HepG2 (cell line): ENCODE data around the gene HOXA6. TPM values are rescaled to one million over a fixed set of nuclear protein-coding genes. Genes with fewer than 3 reads are reported as not detected.
A peak's percentile ranks its signal among the peaks of the same experiment; 100 is the strongest.

ENCODE experiments used
- GTF2F1 ChIP-seq: fragments of 150-350 bp; IDR thresholded peaks from 2 replicates; pipeline ENCODE4 v1.6.1; 2014; ENCODE audit warnings: low read length
- MNT ChIP-seq: fragments of 450-650 bp; IDR thresholded peaks from 2 replicates; pipeline ENCODE4 v1.6.1; 2016
- RXRA ChIP-seq: sonication (generic); formaldehyde crosslinking; IDR thresholded peaks from 2 replicates; pipeline ENCODE4 v1.5.1; 2020; ENCODE audit warnings: missing genetic modification reagents
- SETDB1 ChIP-seq: sonication (generic); formaldehyde crosslinking; IDR thresholded peaks from 2 replicates; pipeline ENCODE4 v1.5.1; 2020; ENCODE audit warnings: missing genetic modification reagents, mild to moderate bottlenecking, borderline replicate concordance
- SMAD9 ChIP-seq: sonication (generic); formaldehyde crosslinking; IDR thresholded peaks from 2 replicates; pipeline ENCODE4 v1.5.1; 2020; ENCODE audit warnings: mild to moderate bottlenecking, missing genetic modification reagents
- TAF1 ChIP-seq: sonication (generic); formaldehyde crosslinking; IDR thresholded peaks from 2 replicates; pipeline ENCODE4 v1.4.0; 2020; ENCODE audit warnings: missing genetic modification reagents
- ZNF142 ChIP-seq: sonication (generic); formaldehyde crosslinking; IDR thresholded peaks from 2 replicates; pipeline ENCODE4 v1.4.0; 2020; ENCODE audit warnings: missing genetic modification reagents
- ZNF234 ChIP-seq: sonication (generic); formaldehyde crosslinking; conservative IDR thresholded peaks from 2 replicates; pipeline ENCODE4 v1.5.1; 2020; ENCODE audit warnings: mild to moderate bottlenecking, missing genetic modification reagents
- ZNF407 ChIP-seq: sonication (generic); formaldehyde crosslinking; IDR thresholded peaks from one replicate; pipeline ENCODE4 v1.5.1; 2020; ENCODE audit warnings: mild to moderate bottlenecking, missing genetic modification reagents; ENCODE audit errors: not compliant biosample characterization
- ZNF468 ChIP-seq: sonication (generic); formaldehyde crosslinking; IDR thresholded peaks from 2 replicates; pipeline ENCODE4 v1.8.0; 2022; ENCODE audit warnings: mild to moderate bottlenecking, moderate library complexity, missing genetic modification reagents
- ZNF773 ChIP-seq: sonication (generic); formaldehyde crosslinking; IDR thresholded peaks from 2 replicates; pipeline ENCODE4 v1.4.0; 2020; ENCODE audit warnings: missing genetic modification reagents, borderline replicate concordance
- polyA plus RNA-seq, 8 experiments: library from polyadenylated mRNA; depleted of rRNA in 3 of 8; stranded (reverse) in 7 of 8; unstranded in 1 of 8; fragments of >200 nt; fragmentation: Illumina TruSeq in 4 of 8; extraction: Trizol in 4 of 8; gene quantifications; 2 replicates each; pipeline versions ENCODE4 v1.2.1 to v1.2.3, GENCODE V29; 2011 to 2016; ENCODE audit warnings: low read depth in 4 of 8, missing spikeins in 1 of 8, mixed read lengths in 1 of 8; ENCODE audit not compliant: insufficient read depth in 1 of 8
- total RNA-seq, 5 experiments: library from RNA; depleted of rRNA; stranded (reverse); fragments of >200 nt; fragmentation: Illumina TruSeq; extraction: Trizol; gene quantifications; 2 replicates each; pipeline ENCODE4 v1.2.3, GENCODE V29; 2016; ENCODE audit warnings: low read depth in 1 of 5

The HOXA6 gene
- total and polyA plus RNA-seq, 2 of the 13 experiments (the other 11 are each of a cell fraction or from before 2014, with no cell fraction given): 1.3 to 1.5 TPM

DNA sequence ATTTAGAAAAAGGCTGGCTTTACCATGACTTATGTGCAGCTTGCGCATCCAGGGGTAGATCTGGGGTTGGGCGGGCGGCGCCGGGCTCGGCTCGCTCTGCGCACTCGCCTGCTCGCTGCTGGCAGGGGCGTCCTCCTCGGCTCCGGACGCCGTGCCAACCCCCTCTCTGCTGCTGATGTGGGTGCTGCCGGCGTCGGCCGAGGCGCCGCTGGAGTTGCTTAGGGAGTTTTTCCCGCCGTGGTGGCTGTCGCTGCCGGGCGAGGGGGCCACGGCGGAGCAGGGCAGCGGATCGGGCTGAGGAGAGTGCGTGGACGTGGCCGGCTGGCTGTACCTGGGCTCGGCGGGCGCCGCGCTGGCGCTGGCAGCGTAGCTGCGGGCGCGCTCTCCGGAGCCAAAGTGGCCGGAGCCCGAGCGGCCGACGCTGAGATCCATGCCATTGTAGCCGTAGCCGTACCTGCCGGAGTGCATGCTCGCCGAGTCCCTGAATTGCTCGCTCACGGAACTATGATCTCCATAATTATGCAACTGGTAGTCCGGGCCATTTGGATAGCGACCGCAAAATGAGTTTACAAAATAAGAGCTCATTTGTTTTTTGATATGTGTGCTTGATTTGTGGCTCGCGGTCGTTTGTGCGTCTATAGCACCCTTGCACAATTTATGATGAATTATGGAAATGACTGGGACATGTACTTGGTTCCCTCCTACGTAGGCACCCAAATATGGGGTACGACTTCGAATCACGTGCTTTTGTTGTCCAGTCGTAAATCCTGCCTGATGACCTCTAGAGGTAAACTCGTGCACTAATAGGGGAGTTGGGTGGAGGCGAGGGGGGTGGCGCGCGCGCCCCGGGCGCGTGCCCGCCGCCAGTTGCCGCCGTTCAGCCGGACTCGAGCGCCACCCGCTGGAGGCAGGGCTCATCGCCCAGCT is 4.3 kb downstream of the HOXA6 start, which contains the start of gene HOXA5 (continued):
- no peak for TF ChIP-seq ZNF468
- no peak for TF ChIP-seq ZNF234 (CRISPR knock-in tag)
- no peak for TF ChIP-seq TAF1 (CRISPR knock-in tag)
- TF ChIP-seq SETDB1 (CRISPR knock-in tag): no peak
- no peak for TF ChIP-seq ZNF407 (CRISPR knock-in tag)
- no peak for TF ChIP-seq SMAD9 (CRISPR knock-in tag)
- TF ChIP-seq MNT: 0 out of 2 replicates have a peak, but pooled peaks have one; percentile 28
- no peak for TF ChIP-seq ZNF142 (CRISPR knock-in tag)
- TF ChIP-seq RXRA (CRISPR knock-in tag): no peak
- TF ChIP-seq GTF2F1: no peak
- no peak for TF ChIP-seq ZNF773 (CRISPR knock-in tag)
